Activated CD4-positive, CD25-positive, alpha-beta regulatory T cell treated with anti-CD3 and anti-CD28 coated beads, Interleukin-2, amount 50 U/mL, for 16 hours (primary cell): ENCODE results near the gene DND1.
"Not testable (repeated sequence)": the region's sequence is repeated elsewhere in the genome, so short reads cannot be mapped to it uniquely, and the experiment has no call there.

Experiments used
- DNase-seq: peaks from one replicate; pipeline ENCODE4 v3.0.0-alpha.2; 2020; ENCODE audit warnings: low read depth, low spot score

The DND1 gene

DNA sequence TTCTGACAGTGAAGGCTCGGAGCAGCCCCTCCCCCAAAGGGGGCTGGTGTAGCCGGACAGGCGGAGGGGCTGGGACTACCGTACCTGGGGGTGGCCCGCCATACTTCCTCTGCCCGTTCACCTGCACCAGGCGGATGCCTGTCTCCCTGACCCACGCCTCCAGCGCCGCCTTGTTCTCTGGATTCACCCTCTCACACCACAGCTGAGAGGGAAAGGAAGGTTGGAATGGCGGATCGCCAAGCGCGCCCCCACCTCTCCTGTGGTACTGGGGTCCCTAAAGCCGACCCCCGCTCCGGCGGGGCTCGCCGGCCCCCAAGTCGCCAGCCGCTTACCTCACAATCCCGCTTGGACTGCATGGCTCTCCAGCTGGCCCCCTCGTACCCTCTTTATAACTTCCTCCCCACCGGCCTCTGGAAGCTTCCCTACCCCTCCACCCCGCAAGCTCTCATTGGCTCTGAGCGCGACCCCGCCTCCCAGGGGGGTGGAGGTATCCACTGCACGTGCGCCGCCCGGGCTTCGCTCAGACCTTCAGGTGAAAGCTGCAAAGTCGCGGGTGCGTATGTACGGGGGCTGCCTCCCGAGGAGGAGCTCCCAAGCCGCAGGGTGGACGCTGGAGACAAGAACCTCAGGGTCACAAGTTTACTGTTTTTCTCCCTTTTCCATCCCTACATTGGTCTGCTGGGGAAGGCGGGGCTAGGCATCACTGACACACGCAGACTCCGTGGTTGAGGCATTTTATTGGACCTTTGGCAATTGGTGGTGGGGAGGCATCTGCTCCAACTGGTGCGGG is at the start of gene DND1:
Gene DND1, minus strand, starts transcription at position 390 of the 790 bp plus-strand sequence. Its CDS starts 34 bp downstream, at position 356.
- DNase-seq, result no peak

GRCh38 chr5:140721395-140721794 is 48.0 kb upstream of the DND1 start:
- DNase-seq, result not testable (repeated sequence)

DNA sequence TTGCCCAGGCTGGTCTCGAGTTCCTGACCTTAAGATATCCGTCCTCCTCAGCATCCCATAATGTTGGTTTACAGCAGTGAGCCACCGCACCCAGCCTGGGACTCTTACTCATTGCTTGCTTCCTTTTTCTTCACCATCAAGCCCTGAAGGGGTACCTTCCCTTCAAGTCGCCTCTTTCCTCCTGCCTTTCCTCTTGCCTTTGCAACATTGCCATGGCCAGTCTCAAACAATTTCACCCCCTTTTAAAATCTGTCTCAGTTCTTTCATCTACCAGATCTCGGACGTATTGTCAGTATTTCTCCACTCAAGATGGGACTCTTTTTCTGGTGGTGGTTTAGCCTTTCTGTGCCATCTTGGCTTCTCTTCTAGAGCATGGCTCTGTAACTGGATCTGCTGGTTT is 47.4 kb upstream of the DND1 start:
- not testable (repeated sequence) for DNase-seq

DNA sequence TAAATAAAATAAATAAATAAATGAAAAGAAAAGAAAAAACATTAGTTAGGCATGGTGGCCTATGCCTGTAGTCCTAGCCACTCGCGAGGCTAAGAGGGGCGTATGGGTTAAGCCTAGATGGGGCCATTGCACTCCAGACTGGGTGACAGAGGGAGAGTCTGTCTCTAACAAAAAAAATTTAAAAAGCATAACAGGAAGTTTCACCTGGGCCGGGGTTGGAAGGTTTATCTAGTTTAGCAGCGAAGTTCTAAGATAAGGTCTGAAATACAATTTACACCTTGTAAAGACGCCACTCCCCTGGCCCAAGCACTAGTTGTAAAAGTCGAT is 44.9 kb upstream of the DND1 start:
- no peak for DNase-seq

GRCh38 chr5:140716238-140716637 is 42.9 kb upstream of the DND1 start:
- not testable (repeated sequence) for DNase-seq

DNA sequence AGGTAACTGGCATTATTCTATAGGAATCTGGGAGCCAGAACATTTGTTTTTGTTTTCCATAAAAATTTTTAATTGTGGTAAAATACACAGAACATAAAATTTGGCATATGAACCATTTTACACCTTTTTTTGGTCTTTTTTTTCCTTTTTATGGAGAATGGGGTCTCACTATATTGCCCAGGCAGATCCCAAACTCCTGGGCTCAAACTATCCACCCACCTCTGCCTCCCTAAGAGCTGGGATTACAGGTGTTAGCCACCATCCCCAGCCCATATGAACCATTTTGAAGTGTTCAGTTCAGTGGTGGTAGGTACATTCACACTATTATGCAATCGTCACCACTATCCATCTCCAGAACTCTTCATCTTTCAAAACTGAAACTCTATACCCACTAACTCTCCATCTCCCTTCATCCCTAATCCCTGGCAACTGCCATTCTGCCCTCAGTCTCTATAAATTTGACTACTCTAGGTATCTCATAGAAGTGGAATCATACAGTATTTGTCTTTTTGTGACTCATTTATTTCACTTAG is 40.3 kb upstream of the DND1 start:
- no peak for DNase-seq

- DNase-seq, result no peak
Observed at GRCh38 chr5:140711794-140712193, 38.4 kb upstream of the DND1 start.

- peak; percentile 81 for DNase-seq
Observed at GRCh38 chr5:140710899-140711552, 37.6 kb upstream of the DND1 start.

- not testable (repeated sequence) for DNase-seq
Observed at GRCh38 chr5:140708787-140709186, 35.4 kb upstream of the DND1 start.

DNA sequence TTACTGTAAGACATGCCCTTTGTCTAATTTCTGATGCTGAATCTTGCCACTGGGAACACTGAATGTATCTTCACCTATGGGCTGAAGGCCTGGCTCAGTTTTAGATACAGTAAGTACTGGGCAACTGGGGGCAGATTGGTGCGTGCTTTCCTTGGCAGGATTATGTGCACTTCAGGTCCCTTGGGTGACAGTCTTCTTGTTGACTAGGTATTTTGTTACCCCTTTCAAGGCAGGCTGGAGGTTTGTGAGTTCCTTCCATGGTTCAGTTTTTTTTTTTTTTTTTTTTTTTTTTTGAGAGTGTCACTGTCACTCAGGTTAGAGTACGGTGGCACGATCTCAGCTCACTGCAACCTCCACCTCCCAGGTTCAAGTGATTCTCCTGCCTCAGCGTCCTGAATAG is 34.4 kb upstream of the DND1 start:
- no peak for DNase-seq

GRCh38 chr5:140700177-140701144 is 27.1 kb upstream of the DND1 start, which contains the start of gene ZMAT2:
Gene ZMAT2 (plus strand): TSS chr5:140700447. CDS start chr5:140700461, 14 bp downstream.
- DNase-seq, result peak; percentile 93

DNA sequence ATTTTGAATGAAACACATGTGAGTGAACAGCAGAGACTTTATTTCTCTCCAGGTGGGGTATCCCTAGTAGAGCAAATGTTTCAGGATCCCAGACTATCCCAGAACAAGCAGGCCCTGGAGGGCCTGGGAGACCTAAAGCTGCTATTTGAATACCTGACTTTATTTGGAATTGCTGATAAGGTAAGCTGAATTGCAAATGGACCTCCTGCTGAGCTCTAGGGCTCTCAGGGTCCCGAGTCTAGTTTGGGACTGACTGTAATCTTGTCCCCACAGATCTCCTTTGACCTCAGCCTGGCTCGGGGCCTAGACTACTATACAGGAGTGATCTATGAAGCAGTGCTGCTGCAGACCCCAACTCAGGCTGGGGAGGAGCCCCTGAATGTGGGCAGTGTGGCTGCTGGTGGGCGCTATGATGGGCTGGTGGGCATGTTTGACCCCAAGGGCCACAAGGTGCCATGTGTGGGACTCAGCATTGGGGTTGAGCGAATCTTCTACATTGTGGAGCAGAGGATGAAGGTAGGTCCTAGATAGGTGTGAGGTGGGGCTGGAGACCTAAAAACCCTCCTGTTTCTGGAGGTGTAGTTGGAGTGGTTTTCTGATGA is 23.6 kb upstream of the DND1 start:
- no peak for DNase-seq

- DNase-seq, result no peak
Observed at GRCh38 chr5:140694276-140694675, 20.9 kb upstream of the DND1 start.

DNA sequence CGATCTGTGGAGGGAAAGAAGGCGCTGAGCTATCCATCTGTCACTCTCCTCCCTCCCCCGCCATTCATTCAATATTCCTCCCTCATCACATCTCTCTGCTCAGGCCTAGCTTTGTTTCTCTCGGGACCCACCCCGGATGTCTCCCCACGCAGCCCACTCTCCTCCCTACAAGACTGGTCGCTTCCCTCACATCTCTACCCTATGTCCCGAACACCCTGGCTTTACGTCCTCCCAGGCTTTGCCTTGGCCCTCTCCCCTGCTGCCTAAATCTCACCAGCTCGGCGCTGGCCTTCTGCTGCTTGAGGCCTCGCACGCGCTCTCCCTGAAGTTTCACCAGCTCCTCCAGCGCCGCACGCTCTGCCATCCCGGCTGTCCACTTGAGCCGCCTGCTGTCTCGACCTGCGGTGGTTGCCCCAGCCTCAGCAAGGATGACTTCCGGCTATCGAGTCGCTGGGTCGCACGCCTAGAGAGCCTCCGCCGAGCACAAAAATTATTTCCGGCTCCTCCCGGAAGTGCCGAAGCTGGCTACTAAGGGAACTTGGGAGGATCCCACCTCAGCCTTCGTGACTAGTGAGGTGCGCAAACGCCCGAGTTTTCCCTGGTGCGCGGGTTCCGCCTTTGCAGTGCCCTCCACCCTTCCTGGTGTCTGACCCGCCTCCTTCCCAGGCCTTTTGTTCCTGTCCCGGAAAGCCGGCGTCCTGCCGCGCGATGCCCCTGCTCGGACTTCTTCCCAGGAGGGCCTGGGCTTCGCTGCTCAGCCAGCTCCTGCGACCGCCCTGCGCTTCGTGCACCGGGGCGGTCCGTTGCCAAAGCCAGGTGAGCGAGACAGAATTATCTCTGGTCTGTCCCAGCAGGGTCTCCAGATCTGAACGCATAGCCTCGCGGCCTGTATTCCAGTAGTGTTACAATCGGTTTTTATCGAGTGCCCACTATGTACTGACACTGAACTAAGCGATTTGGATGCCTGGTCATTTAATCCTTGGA is 17.9 kb upstream of the DND1 start, which contains the start of the genes HARS1 and HARS2:
Gene HARS1, minus strand, starts transcription at position 430 of the 984 bp plus-strand sequence. Its CDS starts 66 bp downstream, at position 364.
Gene HARS2, plus strand, starts transcription at position 515 of the 984 bp plus-strand sequence. Its CDS starts 194 bp downstream, at position 709.
- DNase-seq, result peak; percentile 71

GRCh38 chr5:140690376-140690932 is 17.1 kb upstream of the DND1 start:
- DNase-seq, result no peak

DNA sequence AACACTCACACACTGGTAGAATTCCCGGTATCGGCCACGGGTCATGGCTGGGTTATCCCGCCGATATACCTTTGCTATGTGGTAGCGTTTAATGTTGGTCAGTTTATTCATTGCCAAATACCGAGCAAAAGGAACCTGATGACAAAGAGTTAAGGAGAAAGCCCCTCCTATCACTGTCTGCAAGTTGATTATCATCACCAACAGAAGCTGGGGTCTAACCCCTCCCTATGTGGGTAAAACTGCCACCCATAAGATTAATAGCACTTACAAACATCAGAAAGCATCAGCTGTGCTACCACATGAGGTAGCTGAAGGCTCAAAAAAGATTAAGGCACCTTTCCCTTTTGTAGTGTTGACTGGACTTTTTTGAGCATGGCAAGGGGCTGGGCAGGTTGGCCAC is 5.6 kb upstream of the DND1 start:
- no peak for DNase-seq

DNA sequence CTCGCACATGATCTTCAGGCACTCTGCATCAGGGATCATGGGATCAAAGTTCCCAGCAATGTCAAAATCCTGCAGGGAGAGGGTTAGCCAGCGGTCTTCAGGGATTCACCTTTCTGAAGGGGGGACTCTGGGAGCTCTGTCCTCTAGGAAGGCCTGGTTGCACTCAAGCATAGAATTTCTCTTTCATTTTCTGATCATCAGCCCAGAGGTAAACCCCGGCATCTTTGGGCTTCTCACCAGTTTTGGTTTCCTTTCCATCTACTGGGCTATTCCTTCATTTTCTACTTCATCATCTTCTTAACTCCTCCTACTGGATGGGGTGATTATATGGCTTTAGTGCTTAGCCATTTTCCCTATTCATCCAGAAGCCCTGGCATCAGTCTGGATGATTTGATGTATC is 4.6 kb upstream of the DND1 start:
- DNase-seq, result no peak

GRCh38 chr5:140674629-140675028 is 1.3 kb upstream of the DND1 start:
- DNase-seq, result no peak

- no peak for DNase-seq
Observed at GRCh38 chr5:140674211-140674610, 835 bp upstream of the DND1 start.
